GM12891 (cell line): Measurements from ENCODE around the gene ZNF668.
"Not testable (repeated sequence)": the region's sequence is repeated elsewhere in the genome, so short reads cannot be mapped to it uniquely, and the experiment has no call there.

Experiments
- DNase-seq: peaks from one replicate; pipeline ENCODE4 v3.0.0; 2011; ENCODE audit warnings: low spot score; ENCODE audit not compliant: insufficient read length
- FAIRE-seq: peaks from 2 replicates; lab custom pipeline; 2011; peaks lifted over from hg19 to GRCh38; lab: Jason Lieb, UNC
- PAX5 ChIP-seq: IDR thresholded peaks from 2 replicates; pipeline ENCODE4 v1.6.1; 2011; ENCODE audit warnings: low read length, moderate library complexity, mild to moderate bottlenecking; ENCODE audit not compliant: insufficient read depth, severe bottlenecking
- POLR2A ChIP-seq: IDR thresholded peaks from 2 replicates; pipeline ENCODE4 v1.6.1; 2011; ENCODE audit warnings: low read depth, low read length, control low read depth
- POLR2AphosphoS5 ChIP-seq: IDR thresholded peaks from 2 replicates; pipeline ENCODE4 v1.6.1; 2011; ENCODE audit warnings: low read depth, low read length, control low read depth
- POU2F2 ChIP-seq: IDR thresholded peaks from 2 replicates; pipeline ENCODE4 v1.6.1; 2011; ENCODE audit warnings: low read depth, mild to moderate bottlenecking, control low read depth, low read length, moderate library complexity
- SPI1 ChIP-seq: IDR thresholded peaks from 2 replicates; pipeline ENCODE4 v1.6.1; 2011; ENCODE audit warnings: low read depth, low read length, control low read depth
- TAF1 ChIP-seq: IDR thresholded peaks from 2 replicates; pipeline ENCODE4 v1.6.1; 2011; ENCODE audit warnings: low read depth, low read length, control low read depth

ZNF668 gene

GRCh38 chr16:31016018-31016417, 58.0 kb downstream of the ZNF668 start:
- DNase-seq (no peak), FAIRE-seq (no peak)
- TF ChIP-seq POU2F2 (no peak), POLR2AphosphoS5 (no peak), POLR2A (no peak), PAX5 (no peak), SPI1 (no peak), TAF1 (no peak)

GRCh38 chr16:31013292-31013691, 60.7 kb downstream of the ZNF668 start:
- not testable (repeated sequence) for FAIRE-seq, DNase-seq

- not testable (repeated sequence) for FAIRE-seq
These were observed 62.2 kb downstream of the ZNF668 start for GRCh38 chr16:31011815-31012214.

More at GRCh38 chr16:31011815-31012214, 62.2 kb downstream of the ZNF668 start:
- not testable (repeated sequence) for DNase-seq
